SK-N-SH (cell line): Measurements from ENCODE around the gene WRAP73.
"Not testable (repeated sequence)": the region's sequence is repeated elsewhere in the genome, so short reads cannot be mapped to it uniquely, and the experiment has no call there.

Source experiments
- CTCF ChIP-seq: fragments of 200-600 bp; sonication (generic); IDR thresholded peaks from 2 replicates; pipeline ENCODE4 v1.6.1; 2017; ENCODE audit warnings: antibody characterized with exemption, mild to moderate bottlenecking, moderate library complexity
- EP300 ChIP-seq, 2 experiments: IDR thresholded peaks; 2 replicates each; pipeline versions ENCODE4 v1.4.0 to v1.6.1; 2012; ENCODE audit warnings: borderline replicate concordance in 1 of 2, low read depth in 1 of 2, low read length in 1 of 2
- MAX ChIP-seq: IDR thresholded peaks from 2 replicates; pipeline ENCODE4 v1.4.0; 2012; ENCODE audit warnings: low read depth
- MEF2A ChIP-seq: IDR thresholded peaks from 2 replicates; pipeline ENCODE4 v1.4.0; 2012; ENCODE audit warnings: low read depth, borderline replicate concordance
- NFIC ChIP-seq: IDR thresholded peaks from 2 replicates; pipeline ENCODE4 v1.4.0; 2012; ENCODE audit warnings: borderline replicate concordance
- POLR2AphosphoS5 ChIP-seq: IDR thresholded peaks from 2 replicates; pipeline ENCODE4 v1.6.1; 2012; ENCODE audit warnings: low read depth, low read length
- RCOR1 ChIP-seq: fragments of 150-350 bp; IDR thresholded peaks from 2 replicates; pipeline ENCODE4 v1.6.1; 2017; ENCODE audit warnings: antibody characterized with exemption, low read length
- YY1 ChIP-seq: IDR thresholded peaks from 2 replicates; pipeline ENCODE4 v1.4.0; 2012; ENCODE audit warnings: low read depth, mild to moderate bottlenecking

- not testable (repeated sequence) for TF ChIP-seq CTCF; RCOR1; MAX; MEF2A; YY1; NFIC; EP300 (IDR thresholded peaks at IDR 0.05; ENCODE audit: borderline replicate concordance in 1 of 2, low read depth in 1 of 2, low read length in 1 of 2); POLR2AphosphoS5
Measured at GRCh38 chr1:3585353-3585868, 64.5 kb downstream of the WRAP73 start.
